GM19099 (cell line): ENCODE measurements around the gene CFAP126.

Experiments
- POLR2A ChIP-seq: IDR thresholded peaks from 3 replicates; pipeline ENCODE4 v1.6.1; 2011; ENCODE audit warnings: low read depth; ENCODE audit not compliant: insufficient read length; ENCODE audit errors: extremely low read depth

Gene CFAP126

GRCh38 chr1:161378014-161378413 is 10.3 kb upstream of the CFAP126 start:
- no peak for TF ChIP-seq POLR2A

GRCh38 chr1:161374373-161374772 is 6.7 kb upstream of the CFAP126 start:
- no peak for TF ChIP-seq POLR2A

- TF ChIP-seq POLR2A, result no peak
Measured at GRCh38 chr1:161373442-161373841, 5.8 kb upstream of the CFAP126 start.

- no peak for TF ChIP-seq POLR2A
Measured at GRCh38 chr1:161365207-161365606, 2.5 kb downstream of the CFAP126 start.

GRCh38 chr1:161364332-161364731 is 3.3 kb downstream of the CFAP126 start:
- no peak for TF ChIP-seq POLR2A

- no peak for TF ChIP-seq POLR2A
Measured at GRCh38 chr1:161359291-161359690, 8.4 kb downstream of the CFAP126 start.

GRCh38 chr1:161357073-161357472 is 10.6 kb downstream of the CFAP126 start:
- no peak for TF ChIP-seq POLR2A

GRCh38 chr1:161351482-161351881 is 16.2 kb downstream of the CFAP126 start:
- TF ChIP-seq POLR2A, result no peak

- no peak for TF ChIP-seq POLR2A
Measured at GRCh38 chr1:161350671-161351070, 17.0 kb downstream of the CFAP126 start.

GRCh38 chr1:161342821-161343220 is 24.9 kb downstream of the CFAP126 start:
- no peak for TF ChIP-seq POLR2A

- no peak for TF ChIP-seq POLR2A
Measured at GRCh38 chr1:161342177-161342576, 25.5 kb downstream of the CFAP126 start.

- no peak for TF ChIP-seq POLR2A
Measured at GRCh38 chr1:161335796-161336195, 31.9 kb downstream of the CFAP126 start.

GRCh38 chr1:161333166-161333565 is 34.5 kb downstream of the CFAP126 start:
- TF ChIP-seq POLR2A, result no peak

GRCh38 chr1:161330346-161330745 is 37.3 kb downstream of the CFAP126 start:
- TF ChIP-seq POLR2A, result no peak

- TF ChIP-seq POLR2A, result no peak
Measured at GRCh38 chr1:161324020-161324419, 43.7 kb downstream of the CFAP126 start.
